CD14-positive monocyte (primary cell): ENCODE measurements around the gene ARHGAP10. TPM values are rescaled to one million over a fixed set of nuclear protein-coding genes. Genes with fewer than 3 reads are reported as not detected.
A peak's percentile ranks its signal among the peaks of the same experiment; 100 is the strongest.

ENCODE experiments used
- DNase-seq, 3 donors: peaks; one replicate each; pipeline ENCODE4 v3.0.0-alpha.2; 2011 to 2022
- H2AFZ ChIP-seq: 2 replicates; pipeline ENCODE4 v1.6.0; 2012; ENCODE audit warnings: mild to moderate bottlenecking, low read depth, low read length, inconsistent platforms; ENCODE audit not compliant: insufficient read depth, poor library complexity, severe bottlenecking
- H3K27ac ChIP-seq, 2 donors: 1 replicate in 1 of 2; 2 replicates in 1 of 2; pipeline ENCODE4 v1.5.1; 2012 to 2013; ENCODE audit warnings: low read length in 2 of 2, control low read depth in 1 of 2, inconsistent platforms in 1 of 2, low read depth in 1 of 2, mild to moderate bottlenecking in 1 of 2
- H3K27me3 ChIP-seq, 2 donors: one replicate each; pipeline versions ENCODE4 v1.6.0 to v1.6.1; 2011 to 2013; ENCODE audit warnings: low read length in 2 of 2; ENCODE audit not compliant: control insufficient read depth in 2 of 2, insufficient read depth in 2 of 2
- H3K36me3 ChIP-seq, 2 donors: replicated peaks in 1 of 2; 1 replicate in 1 of 2; 2 replicates in 1 of 2; pipeline versions ENCODE4 v1.5.1 to v1.6.1; 2012 to 2013; ENCODE audit warnings: low read length in 2 of 2, control low read depth in 1 of 2, inconsistent platforms in 1 of 2, mild to moderate bottlenecking in 1 of 2; ENCODE audit not compliant: insufficient read depth in 2 of 2, control insufficient read depth in 1 of 2
- H3K4me1 ChIP-seq, 2 donors: 1 replicate in 1 of 2; 2 replicates in 1 of 2; pipeline versions ENCODE4 v1.5.1 to v1.6.1; 2012 to 2013; ENCODE audit warnings: low read length in 2 of 2, control low read depth in 1 of 2, inconsistent platforms in 1 of 2, mild to moderate bottlenecking in 1 of 2, moderate library complexity in 1 of 2; ENCODE audit not compliant: insufficient read depth in 2 of 2, control insufficient read depth in 1 of 2
- H3K4me2 ChIP-seq: replicated peaks from 2 replicates; pipeline ENCODE3; 2012; ENCODE audit warnings: low read length, moderate library complexity, mild to moderate bottlenecking; ENCODE audit not compliant: poor library complexity, severe bottlenecking; ENCODE audit errors: extremely low read depth
- H3K4me3 ChIP-seq, 3 experiments: fragments of 200-600 bp in 1 of 3; sonication (generic) in 1 of 3; replicated peaks in 1 of 3; 1 replicate in 2 of 3; 2 replicates in 1 of 3; pipeline ENCODE4 v1.5.1; 2011 to 2013; ENCODE audit warnings: low read length in 3 of 3, mild to moderate bottlenecking in 3 of 3, control low read depth in 2 of 3, low read depth in 2 of 3, inconsistent platforms in 1 of 3, moderate library complexity in 1 of 3
- H3K79me2 ChIP-seq: 2 replicates; pipeline ENCODE4 v1.6.0; 2012; ENCODE audit warnings: mild to moderate bottlenecking, control low read depth, inconsistent platforms, low read length, moderate library complexity; ENCODE audit not compliant: insufficient read depth
- H3K9ac ChIP-seq: 2 replicates; pipeline ENCODE4 v1.6.0; 2017; ENCODE audit warnings: low read length, mild to moderate bottlenecking; ENCODE audit not compliant: insufficient read depth, poor library complexity, severe bottlenecking
- H3K9me3 ChIP-seq, 2 donors: replicated peaks in 1 of 2; 1 replicate in 1 of 2; 2 replicates in 1 of 2; pipeline versions ENCODE4 v1.5.1 to v1.6.1; 2012 to 2013; ENCODE audit warnings: low read length in 2 of 2, control low read depth in 1 of 2; ENCODE audit not compliant: control insufficient read depth in 1 of 2, insufficient read depth in 1 of 2
- H4K20me1 ChIP-seq: 2 replicates; pipeline ENCODE4 v1.6.0; 2012; ENCODE audit warnings: mild to moderate bottlenecking, low read length, control low read depth, moderate library complexity; ENCODE audit not compliant: insufficient read depth
- H3K27ac Mint-ChIP-seq, 7 donors: one replicate each; pipeline ENCODE4 v1.8.0; 2020; ENCODE audit warnings: mild to moderate bottlenecking in 7 of 7, mixed read lengths in 7 of 7, moderate library complexity in 6 of 7, inconsistent platforms in 2 of 7
- H3K27me3 Mint-ChIP-seq, 3 donors: one replicate each; pipeline ENCODE4 v1.8.0; 2021 to 2022; ENCODE audit warnings: low read depth in 3 of 3, mild to moderate bottlenecking in 3 of 3, mixed read lengths in 3 of 3, moderate library complexity in 3 of 3, inconsistent platforms in 1 of 3
- H3K36me3 Mint-ChIP-seq, 2 donors: one replicate each; pipeline ENCODE4 v1.8.0; 2020; ENCODE audit warnings: mixed read lengths in 2 of 2, inconsistent platforms in 1 of 2, mild to moderate bottlenecking in 1 of 2
- H3K4me1 Mint-ChIP-seq: one replicate; pipeline ENCODE4 v1.8.0; 2020; ENCODE audit warnings: mild to moderate bottlenecking, mixed read lengths
- H3K4me3 Mint-ChIP-seq, 2 donors: one replicate each; pipeline ENCODE4 v1.8.0; 2020; ENCODE audit warnings: mild to moderate bottlenecking in 2 of 2, mixed read lengths in 2 of 2, moderate library complexity in 1 of 2
- H3K9me3 Mint-ChIP-seq, 7 donors: one replicate each; pipeline ENCODE4 v1.8.0; 2020 to 2022; ENCODE audit warnings: mixed read lengths in 7 of 7, mild to moderate bottlenecking in 6 of 7, moderate library complexity in 6 of 7, inconsistent platforms in 2 of 7
- CTCF ChIP-seq: fragments of 200-600 bp; IDR thresholded peaks from one replicate; pipeline ENCODE4 v1.8.0; 2022; ENCODE audit warnings: antibody characterized with exemption, mild to moderate bottlenecking
- WGBS: methylation state at CpG from one replicate; pipeline ENCODE4 v1.1.5; 2013; ENCODE audit warnings: missing lambda C conversion rate; ENCODE audit not compliant: insufficient coverage; 5-methylcytosine and 5-hydroxymethylcytosine counted together
- intact Hi-C, 2 donors: fragments of 100-400 bp; cut with micrococcal nuclease; formaldehyde crosslinking; loops; one replicate each; pipeline versions ENCODE4 v1.15.0 to v1.15.1; 2023
- polyA plus RNA-seq, 3 donors: library from polyadenylated mRNA; depleted of rRNA in 1 of 3; unstranded in 2 of 3; stranded (reverse) in 1 of 3; fragments of 300-500 nt in 2 of 3; fragments of >200 nt in 1 of 3; fragmentation: Illumina TruSeq in 2 of 3; gene quantifications; 1 replicate in 2 of 3; 2 replicates in 1 of 3; pipeline ENCODE4 v1.2.3, GENCODE V29; 2012 to 2021

The ARHGAP10 gene
- polyA plus RNA-seq, 3 donors = 1.7 to 4.3 (median 3.0) TPM

DNA sequence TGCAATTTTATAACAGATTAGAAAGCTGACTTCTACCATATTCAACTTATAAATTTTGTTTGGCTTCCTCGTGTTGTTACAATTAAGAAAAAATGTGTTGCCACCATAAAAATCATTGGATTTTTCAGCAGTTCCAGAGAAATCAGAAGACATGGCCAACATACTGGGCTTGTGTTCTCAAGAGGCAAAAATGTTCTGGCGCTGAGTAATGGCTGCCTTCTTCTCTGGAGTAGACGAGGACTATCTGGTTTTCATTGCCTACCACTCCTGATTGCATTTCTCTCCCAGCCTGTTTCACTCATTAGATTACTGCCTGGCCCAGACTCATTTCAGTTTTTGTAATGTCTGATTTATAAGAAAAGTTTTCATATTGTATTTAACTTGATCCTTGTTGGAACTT is 122.3 kb downstream of the ARHGAP10 start:
- Histone ChIP-seq H2AFZ (no peak overlapping the region), H3K27ac (no peak overlapping the region), H3K4me1 (no peaks in the 10 kb centered on the region), H3K27me3 (no peaks in the 10 kb centered on the region), H3K9ac (no peak overlapping the region), H3K36me3 (peaks cover 0 to 12% of the 10 kb centered on the region in 2 donors), H3K4me2 (no peak overlapping the region), H3K79me2 (no peaks in the 10 kb centered on the region), H3K9me3 (peaks cover 0 to 2% of the 10 kb centered on the region in 2 donors), H3K4me3 (no peak overlapping the region), H4K20me1 (no peaks in the 10 kb centered on the region)
- intact Hi-C loops = no loop called here
- Mint-ChIP-seq H3K4me1 (peaks cover 6% of the 10 kb centered on the region), H3K9me3 (peaks cover 0 to 7% (median 6%) of the 10 kb centered on the region in 7 donors), H3K27me3 (peaks cover 0 to 1% (median 0%) of the 10 kb centered on the region in 3 donors), H3K27ac (no peak overlapping the region), H3K36me3 (peaks cover 11 to 19% of the 10 kb centered on the region in 2 donors), H3K4me3 (no peak overlapping the region)
- no peak for TF ChIP-seq CTCF
- 100% methylated on average over 1 of the region's 3 CpGs for WGBS
- DNase-seq = no peak

DNA sequence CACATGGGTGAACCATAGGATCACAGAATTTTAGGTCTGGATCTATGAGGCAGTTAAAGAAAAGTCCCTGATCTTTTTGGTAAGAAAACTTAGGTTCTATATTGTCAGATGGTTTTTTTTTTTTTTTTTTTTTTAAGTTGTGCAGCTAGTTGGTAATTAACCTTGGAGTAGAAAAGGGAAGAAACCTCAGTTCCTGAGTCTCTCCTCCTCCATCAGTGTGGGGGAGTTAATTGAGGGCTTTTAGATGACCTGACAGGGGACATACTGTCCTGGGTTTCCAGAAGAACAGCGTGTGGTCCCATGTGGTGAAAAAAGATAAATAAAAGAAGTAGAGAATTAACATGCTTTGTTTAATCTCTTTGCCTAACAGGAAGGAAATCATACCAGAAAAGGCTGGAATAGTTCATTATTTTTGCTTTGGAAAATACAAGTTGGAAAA is 123.7 kb downstream of the ARHGAP10 start:
- Histone ChIP-seq H3K36me3 (peaks cover 0 to 3% of the 10 kb centered on the region in 2 donors), H3K9ac (no peak overlapping the region), H3K27ac (no peak overlapping the region), H3K9me3 (no peaks in the 10 kb centered on the region), H3K4me3 (no peak overlapping the region), H4K20me1 (no peaks in the 10 kb centered on the region), H3K27me3 (no peaks in the 10 kb centered on the region), H3K4me2 (no peak overlapping the region), H3K4me1 (no peaks in the 10 kb centered on the region), H2AFZ (no peak overlapping the region), H3K79me2 (no peaks in the 10 kb centered on the region)
- WGBS = no CpG with 5 or more reads among the region's 1 CpG
- no peak overlapping the region for H3K4me3 Mint-ChIP-seq
- intact Hi-C loops = no loop called here
- DNase-seq = peak in 1 of 3 donors; percentile 7
- H3K27me3 Mint-ChIP-seq = peaks cover 0 to 2% (median 1%) of the 10 kb centered on the region in 3 donors
- peaks cover 6% of the 10 kb centered on the region for H3K4me1 Mint-ChIP-seq
- TF ChIP-seq CTCF = no peak
- H3K9me3 Mint-ChIP-seq = no peaks in the 10 kb centered on the region
- H3K36me3 Mint-ChIP-seq = peaks cover 7 to 8% of the 10 kb centered on the region in 2 donors
- peak overlapping the region in 1 of 7 donors; percentile 23 for H3K27ac Mint-ChIP-seq
